Body of pancreas (tissue), 4 donors: ENCODE data around the gene DNAJC11. TPM values are rescaled to one million over a fixed set of nuclear protein-coding genes. Genes with fewer than 3 reads are reported as not detected.
A peak's percentile ranks its signal among the peaks of the same experiment; 100 is the strongest.
"Not testable (repeated sequence)": the region's sequence is repeated elsewhere in the genome, so short reads cannot be mapped to it uniquely, and the experiment has no call there.

Experiments
- ATAC-seq: fragments of 150-250 bp; one replicate; pipeline ENCODE4 v1.9.1; 2016
- DNase-seq, 4 donors: peaks; one replicate each; pipeline ENCODE4 v3.0.0-alpha.2; 2019
- H3K27ac ChIP-seq, 4 donors: fragments of 200-600 bp; sonication (generic); 1 replicate in 3 of 4; 2 replicates in 1 of 4; pipeline versions ENCODE4 v1.5.1 to v1.6.1; 2016 to 2019; ENCODE audit warnings: mild to moderate bottlenecking in 1 of 4, mixed read lengths in 1 of 4, moderate library complexity in 1 of 4
- H3K27me3 ChIP-seq, 2 donors: fragments of 200-600 bp; sonication (generic); one replicate each; pipeline ENCODE4 v1.6.0; 2016; ENCODE audit warnings: mild to moderate bottlenecking in 1 of 2
- H3K36me3 ChIP-seq, 2 donors: fragments of 200-600 bp; sonication (generic); replicated peaks in 1 of 2; 2 replicates each; pipeline ENCODE4 v1.5.1; 2016; ENCODE audit warnings: low read depth in 2 of 2; ENCODE audit not compliant: insufficient read depth in 1 of 2
- H3K4me1 ChIP-seq: fragments of 200-600 bp; sonication (generic); one replicate; pipeline ENCODE4 v1.6.0; 2016
- H3K4me3 ChIP-seq, 2 donors: fragments of 200-600 bp; sonication (generic); 1 replicate in 1 of 2; 2 replicates in 1 of 2; pipeline ENCODE4 v1.5.1; 2016 to 2019
- H3K9me3 ChIP-seq, 3 donors: fragments of 200-600 bp; sonication (generic); 1 replicate in 2 of 3; 2 replicates in 1 of 3; pipeline ENCODE4 v1.5.1; 2016
- POLR2A ChIP-seq, 3 donors: fragments of 450-650 bp; IDR thresholded peaks; one replicate each; pipeline ENCODE4 v1.6.1; 2016; ENCODE audit warnings: antibody characterized with exemption in 3 of 3, mild to moderate bottlenecking in 2 of 3
- WGBS, 2 donors: methylation state at CpG; one replicate each; pipeline ENCODE4 v1.1.5; 2017; 5-methylcytosine and 5-hydroxymethylcytosine counted together
- intact Hi-C: fragments of 100-400 bp; cut with DNase I; formaldehyde crosslinking; loops from one replicate; pipeline ENCODE4 v1.15.1; 2023
- total RNA-seq, 2 donors: library from RNA; depleted of rRNA; stranded (reverse); fragments of >200 nt; gene quantifications; one replicate each; pipeline ENCODE4 v1.1.0, GENCODE V29; 2016
- TF ChIP-seq, protein P1 (sequence below), 7 experiments: fragments of 450-650 bp in 4 of 7; fragments of 200-600 bp in 3 of 7; sonication (generic) in 3 of 7; IDR thresholded peaks; one replicate each; pipeline ENCODE4 v1.5.1; 2016 to 2019; ENCODE audit warnings: antibody characterized with exemption in 7 of 7

The DNAJC11 gene
- total RNA-seq, 2 donors from 2014 or later = 16.1 to 88.3 TPM

DNA sequence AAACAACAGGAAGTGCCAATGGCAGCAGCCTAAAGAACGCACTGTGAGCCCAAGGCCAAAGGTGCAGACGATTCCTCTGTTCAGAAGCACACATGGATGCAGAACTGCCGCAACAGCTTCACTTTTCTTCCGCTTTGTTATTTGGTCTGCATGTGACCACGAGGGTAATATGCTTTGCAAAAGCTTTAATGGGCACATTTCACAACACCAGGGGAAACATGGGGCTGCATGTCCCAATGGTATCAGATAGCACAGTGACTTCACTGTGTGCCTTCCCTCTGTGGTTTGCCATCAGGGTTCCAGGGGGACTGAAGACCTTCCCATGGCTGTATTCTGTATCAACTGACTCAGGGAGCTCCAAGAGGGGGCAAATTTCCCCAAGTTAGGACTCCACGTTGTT is 48.6 kb downstream of the DNAJC11 start:
- TF ChIP-seq POLR2A (IDR thresholded peaks at IDR 0.05) = no peak
- TF ChIP-seq, protein P1, sequence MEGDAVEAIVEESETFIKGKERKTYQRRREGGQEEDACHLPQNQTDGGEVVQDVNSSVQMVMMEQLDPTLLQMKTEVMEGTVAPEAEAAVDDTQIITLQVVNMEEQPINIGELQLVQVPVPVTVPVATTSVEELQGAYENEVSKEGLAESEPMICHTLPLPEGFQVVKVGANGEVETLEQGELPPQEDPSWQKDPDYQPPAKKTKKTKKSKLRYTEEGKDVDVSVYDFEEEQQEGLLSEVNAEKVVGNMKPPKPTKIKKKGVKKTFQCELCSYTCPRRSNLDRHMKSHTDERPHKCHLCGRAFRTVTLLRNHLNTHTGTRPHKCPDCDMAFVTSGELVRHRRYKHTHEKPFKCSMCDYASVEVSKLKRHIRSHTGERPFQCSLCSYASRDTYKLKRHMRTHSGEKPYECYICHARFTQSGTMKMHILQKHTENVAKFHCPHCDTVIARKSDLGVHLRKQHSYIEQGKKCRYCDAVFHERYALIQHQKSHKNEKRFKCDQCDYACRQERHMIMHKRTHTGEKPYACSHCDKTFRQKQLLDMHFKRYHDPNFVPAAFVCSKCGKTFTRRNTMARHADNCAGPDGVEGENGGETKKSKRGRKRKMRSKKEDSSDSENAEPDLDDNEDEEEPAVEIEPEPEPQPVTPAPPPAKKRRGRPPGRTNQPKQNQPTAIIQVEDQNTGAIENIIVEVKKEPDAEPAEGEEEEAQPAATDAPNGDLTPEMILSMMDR (IDR thresholded peaks at IDR 0.05) = no peak
- no peaks in the 10 kb centered on the region for H3K4me1 ChIP-seq
- H3K36me3 ChIP-seq = peaks cover 0 to 8% of the 10 kb centered on the region in 2 donors
- H3K4me3 ChIP-seq = no peak overlapping the region
- DNase-seq (no peak), ATAC-seq (no peak)
- intact Hi-C loops = no loop called here
- H3K27ac ChIP-seq = no peak overlapping the region
- H3K9me3 ChIP-seq = no peaks in the 10 kb centered on the region
- H3K27me3 ChIP-seq = no peaks in the 10 kb centered on the region
- WGBS, 2 donors = 66 to 70% methylated on average over 6 of the region's 6 CpGs

DNA sequence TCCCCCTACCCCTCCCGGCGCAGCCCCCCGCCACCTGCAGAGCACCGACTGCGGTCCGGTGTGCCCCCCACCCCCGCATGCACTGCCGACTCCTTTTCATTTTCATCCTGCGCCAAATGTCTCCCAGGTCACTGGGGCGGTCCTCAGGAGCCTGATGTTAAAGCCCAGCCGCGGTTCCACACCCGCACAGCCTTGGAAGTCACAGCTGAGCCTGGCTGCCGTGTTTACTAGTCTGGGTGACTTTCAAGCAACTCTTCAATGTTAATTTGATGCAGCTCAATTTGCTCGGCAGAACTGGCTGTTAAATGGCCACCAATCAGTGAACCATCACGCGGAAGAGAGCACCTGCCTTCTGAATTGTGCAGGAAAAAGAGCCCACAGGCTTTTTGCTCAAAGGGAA is 49.7 kb downstream of the DNAJC11 start:
- Histone ChIP-seq H3K4me1 (no peaks in the 10 kb centered on the region), H3K27ac (no peak overlapping the region), H3K36me3 (peaks cover 0 to 8% of the 10 kb centered on the region in 2 donors), H3K9me3 (no peaks in the 10 kb centered on the region), H3K27me3 (no peaks in the 10 kb centered on the region), H3K4me3 (no peak overlapping the region)
- intact Hi-C loops = no loop called here
- no peak for TF ChIP-seq POLR2A (IDR thresholded peaks at IDR 0.05)
- TF ChIP-seq, protein P1 (IDR thresholded peaks at IDR 0.05) = no peak
- DNase-seq (no peak), ATAC-seq (no peak)
- WGBS, 2 donors = 74 to 87% methylated on average over 13 to 15 of the region's 17 CpGs

DNA sequence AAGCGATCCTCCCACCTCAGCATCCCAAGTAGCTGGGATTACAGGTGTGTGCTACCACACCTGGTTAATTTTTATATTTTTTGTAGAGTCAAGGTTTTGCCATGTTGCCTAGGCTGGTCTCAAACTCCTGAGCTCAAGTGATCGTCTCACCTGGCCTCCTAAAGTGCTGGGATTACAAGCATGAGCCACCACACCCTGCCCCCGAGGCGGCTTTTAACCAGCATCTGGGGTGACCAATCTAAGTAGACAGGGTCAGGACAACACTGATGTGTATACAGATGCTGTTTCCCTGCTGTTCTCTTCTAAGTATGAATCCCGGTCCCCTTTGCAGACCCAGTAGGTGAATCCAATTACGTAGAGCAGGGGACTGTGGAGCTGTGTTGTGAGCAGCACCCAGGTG is 53.1 kb downstream of the DNAJC11 start:
- intact Hi-C loops = loop anchor here (10.0 kb wide), 1 partner anchor 164 kb away; no protein-coding TSS in a partner anchor
- TF ChIP-seq, protein P1 (IDR thresholded peaks at IDR 0.05) = no peak
- TF ChIP-seq POLR2A (IDR thresholded peaks at IDR 0.05) = no peak
- peaks cover 0 to 4% of the 10 kb centered on the region in 2 donors for H3K36me3 ChIP-seq
- no peak overlapping the region for H3K27ac ChIP-seq
- no peaks in the 10 kb centered on the region for H3K4me1 ChIP-seq
- no peak overlapping the region for H3K4me3 ChIP-seq
- 84 to 92% methylated on average over 6 of the region's 6 CpGs for WGBS, 2 donors
- no peak for ATAC-seq
- no peaks in the 10 kb centered on the region for H3K27me3 ChIP-seq
- no peaks in the 10 kb centered on the region for H3K9me3 ChIP-seq
- DNase-seq = no peak

DNA sequence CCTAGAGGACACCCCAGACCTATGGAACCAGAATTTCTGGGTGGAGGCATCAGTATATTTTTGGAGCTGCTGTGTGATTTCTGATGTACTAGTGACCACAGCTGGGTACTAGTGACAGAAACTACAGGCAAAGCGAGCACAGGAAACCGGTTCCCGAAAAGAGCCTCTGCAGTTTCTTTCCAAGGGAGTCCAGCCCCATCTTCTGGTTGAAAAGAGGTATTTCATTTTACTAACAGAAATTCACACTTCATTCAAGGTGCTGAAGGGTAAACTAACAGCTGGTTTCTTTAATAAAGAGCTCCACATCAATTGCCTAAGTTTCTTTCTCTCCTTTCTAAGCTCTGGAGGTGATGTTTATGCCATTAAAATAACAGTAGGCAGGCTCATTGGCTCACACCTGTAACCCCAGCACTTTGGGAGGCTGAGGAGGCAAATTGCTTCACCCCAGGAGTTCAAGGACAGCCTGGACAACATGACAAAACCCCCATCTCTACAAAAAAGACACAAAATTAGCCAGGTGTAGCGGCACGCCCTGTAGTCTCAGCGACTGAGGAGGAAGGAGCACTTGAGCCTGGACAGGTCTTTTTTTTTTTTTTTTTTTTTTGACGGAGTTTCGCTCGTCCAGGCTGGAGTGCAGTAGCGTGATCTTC is 55.0 kb downstream of the DNAJC11 start:
- no peaks in the 10 kb centered on the region for H3K4me1 ChIP-seq
- no peak overlapping the region for H3K4me3 ChIP-seq
- WGBS, 2 donors = 37 to 61% methylated on average over 8 to 10 of the region's 10 CpGs
- no peaks in the 10 kb centered on the region for H3K9me3 ChIP-seq
- no peak for TF ChIP-seq POLR2A (IDR thresholded peaks at IDR 0.05)
- TF ChIP-seq, protein P1 (IDR thresholded peaks at IDR 0.05) = peak; percentile 27 to 77 (median 63)
- H3K27me3 ChIP-seq = no peaks in the 10 kb centered on the region
- peak; percentile 36 to 66 (median 48) for DNase-seq
- intact Hi-C loops = loop anchor here (10.0 kb wide), 1 partner anchor 162 kb away; no protein-coding TSS in a partner anchor
- peak; percentile 69 for ATAC-seq
- peaks cover 0 to 3% of the 10 kb centered on the region in 2 donors for H3K36me3 ChIP-seq
- no peak overlapping the region for H3K27ac ChIP-seq

DNA sequence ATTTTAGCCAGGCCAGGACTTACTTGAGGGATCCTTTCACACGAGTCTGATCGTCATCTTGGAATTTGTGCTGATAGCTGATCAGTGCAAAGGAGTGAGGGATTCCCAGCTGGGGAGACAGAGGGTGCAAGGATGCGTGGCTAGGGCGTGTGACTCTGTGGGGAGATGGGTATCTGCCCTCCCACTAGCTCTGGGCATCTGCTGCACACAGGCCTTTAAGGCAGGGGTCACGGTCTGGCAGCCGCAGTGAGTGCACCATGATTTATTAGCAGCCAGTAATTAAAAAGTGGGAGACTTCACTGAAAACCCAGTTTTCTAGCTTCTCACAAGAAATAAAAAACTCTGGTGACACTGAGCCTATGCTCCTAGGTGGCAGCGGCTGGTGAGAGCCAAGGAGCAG is 56.6 kb downstream of the DNAJC11 start:
- H3K4me1 ChIP-seq = no peaks in the 10 kb centered on the region
- intact Hi-C loops = loop anchor here (10.0 kb wide), 1 partner anchor 160 kb away; no protein-coding TSS in a partner anchor
- no peak overlapping the region for H3K27ac ChIP-seq
- H3K36me3 ChIP-seq = peaks cover 0 to 4% of the 10 kb centered on the region in 2 donors
- no peaks in the 10 kb centered on the region for H3K9me3 ChIP-seq
- TF ChIP-seq, protein P1 (IDR thresholded peaks at IDR 0.05) = no peak
- no peak for TF ChIP-seq POLR2A (IDR thresholded peaks at IDR 0.05)
- WGBS, 2 donors = 88 to 89% methylated on average over 6 to 7 of the region's 7 CpGs
- H3K4me3 ChIP-seq = no peak overlapping the region
- H3K27me3 ChIP-seq = no peaks in the 10 kb centered on the region
- DNase-seq (no peak), ATAC-seq (no peak)

DNA sequence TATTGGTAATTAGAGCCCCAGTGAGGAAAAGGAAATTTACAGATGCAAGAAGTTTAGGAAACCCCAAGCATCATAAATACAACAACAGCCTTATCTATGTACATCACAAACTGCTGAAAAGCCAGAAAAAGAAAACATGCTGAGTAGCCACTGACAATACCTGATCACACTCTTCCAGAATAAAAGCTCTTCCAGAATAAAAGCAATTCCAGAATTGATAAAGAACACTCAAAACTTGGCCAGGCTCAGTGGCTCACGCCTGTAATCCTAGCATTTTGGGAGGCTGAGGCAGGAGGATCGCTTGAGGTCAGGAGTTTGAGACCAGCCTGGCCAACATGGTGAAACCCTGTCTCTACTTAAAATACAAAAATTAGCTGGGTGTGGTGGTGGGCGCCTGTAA is 60.7 kb downstream of the DNAJC11 start:
- not testable (repeated sequence) for H3K27me3 ChIP-seq, DNase-seq, H3K27ac ChIP-seq, H3K4me1 ChIP-seq, H3K9me3 ChIP-seq, ATAC-seq, H3K4me3 ChIP-seq
- intact Hi-C loops = loop anchor here (10.0 kb wide), 1 partner anchor 156 kb away; no protein-coding TSS in a partner anchor
- H3K36me3 ChIP-seq = peaks cover 6 to 16% of the 10 kb centered on the region in 2 donors
- WGBS, 2 donors = 86 to 91% methylated on average over 3 of the region's 3 CpGs
